Left ventricle myocardium superior (tissue), 1 donor: ENCODE results near the gene GABBR1. TPM values are rescaled to one million over a fixed set of nuclear protein-coding genes. Genes with fewer than 3 reads are reported as not detected.

Source experiments
- ATAC-seq: fragments of 200-7000 bp; cut with Tn5 transposase; one replicate; pipeline ENCODE4 v1.9.1; 2020; ENCODE audit warnings: mild to moderate bottlenecking, moderate library complexity
- DNase-seq: peaks from one replicate; pipeline ENCODE4 v3.0.0-alpha.2; 2020
- intact Hi-C: fragments of 100-400 bp; cut with micrococcal nuclease; formaldehyde crosslinking; loops from one replicate; pipeline ENCODE4 v1.11.0; 2022
- total RNA-seq: library from RNA; stranded (reverse); fragmentation: NEBNext Ultra II Directional; extraction: Animal tissue kit (Norgen Biotek cat#: 25700); gene quantifications from one replicate; pipeline ENCODE4 v1.2.1, GENCODE V29; 2021
- donor health status: DM: no; HTN: yes; CAD: no; lungs with severe emphysema.

GABBR1 gene
- total RNA-seq, 1 donor from 2014 or later: 22.6 TPM

DNA sequence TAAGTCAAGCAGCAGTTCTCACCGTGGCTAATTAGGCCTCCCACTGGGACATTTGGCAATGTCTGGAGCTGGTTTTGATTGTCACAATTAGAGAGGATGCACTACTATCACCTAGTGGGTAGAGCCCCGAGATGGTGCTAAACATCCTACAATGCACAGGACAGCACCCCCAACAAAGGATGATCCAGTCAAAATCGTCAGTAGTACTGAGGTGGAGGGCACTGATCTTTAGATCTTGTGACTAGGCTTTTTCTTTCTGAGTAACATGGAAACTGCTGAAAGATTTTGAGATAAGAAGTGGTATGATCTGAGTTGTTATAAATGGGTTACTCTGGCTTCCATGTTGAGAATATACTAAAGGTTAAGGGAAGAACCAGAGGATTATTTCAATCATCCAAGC lies 85.4 kb downstream of the GABBR1 start:
- intact Hi-C loops: no loop called here
- ATAC-seq: no peak

DNA sequence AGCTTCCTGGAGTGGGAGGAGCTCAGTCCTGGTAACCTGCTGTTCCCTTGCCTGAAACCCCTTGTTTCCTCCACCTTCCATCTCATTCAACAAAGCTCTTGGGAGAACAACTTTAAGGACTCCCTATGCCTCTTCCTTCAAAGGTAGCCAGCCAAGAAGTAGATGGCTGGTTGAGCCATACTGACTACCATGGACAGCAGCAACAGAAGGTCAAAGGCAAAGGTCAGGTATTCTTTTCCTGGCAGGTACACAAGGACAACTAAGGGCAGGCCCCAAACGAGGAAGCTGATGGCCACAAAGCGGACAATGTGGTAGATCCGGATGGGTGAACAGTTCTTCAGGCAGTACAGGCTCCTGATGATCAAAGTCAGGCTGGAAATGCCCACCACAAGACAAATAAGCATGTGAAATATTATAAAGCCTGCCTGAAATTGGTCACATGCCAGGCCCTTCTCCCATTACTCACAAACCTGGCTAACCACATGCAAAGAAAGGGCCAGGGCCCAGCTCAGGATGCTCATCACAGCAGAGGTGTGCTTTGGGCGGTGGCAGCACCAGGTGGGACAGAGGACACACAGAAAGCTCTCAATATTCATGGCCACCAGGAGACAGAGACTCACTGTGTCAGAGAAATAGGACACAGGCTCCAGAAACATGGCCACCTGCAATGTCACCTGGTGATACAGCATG lies 95.1 kb downstream of the GABBR1 start:
- no peak for DNase-seq
- no peak for ATAC-seq
- intact Hi-C loops: no loop called here

More for the DNA sequence above, 85.4 kb downstream of the GABBR1 start:
- no peak for DNase-seq

DNA sequence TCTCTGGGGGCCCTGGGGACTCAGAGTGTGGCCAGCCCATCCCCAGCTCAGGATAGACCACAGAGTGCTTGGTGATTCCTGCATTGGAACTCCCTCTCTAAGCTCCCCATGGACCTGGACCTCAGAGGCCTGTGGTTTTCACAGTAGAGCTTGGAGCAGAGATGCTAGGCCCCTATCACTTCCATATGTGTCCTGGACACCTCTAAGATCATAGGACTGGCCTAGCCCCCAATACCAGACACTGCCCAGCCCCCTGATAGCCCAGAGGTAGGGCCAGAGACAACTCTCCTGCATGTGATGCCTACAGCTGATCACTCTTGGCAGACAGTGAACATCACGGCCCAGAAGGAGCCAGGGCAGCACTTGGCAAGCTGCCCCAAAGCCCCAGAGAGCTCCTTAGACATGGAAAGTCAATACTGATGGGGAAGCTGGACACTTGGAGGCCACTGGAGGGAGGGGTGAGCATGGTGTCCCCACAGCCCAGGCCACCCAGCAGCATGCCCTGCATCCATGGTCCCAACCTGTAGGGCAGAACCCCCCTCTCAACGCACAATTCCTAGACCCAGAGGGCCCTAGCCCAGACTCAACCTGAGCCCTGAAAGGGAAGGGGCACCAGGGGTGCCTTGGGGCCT lies 100.5 kb downstream of the GABBR1 start:
- intact Hi-C loops: no loop called here
- DNase-seq: no peak
- no peak for ATAC-seq

DNA sequence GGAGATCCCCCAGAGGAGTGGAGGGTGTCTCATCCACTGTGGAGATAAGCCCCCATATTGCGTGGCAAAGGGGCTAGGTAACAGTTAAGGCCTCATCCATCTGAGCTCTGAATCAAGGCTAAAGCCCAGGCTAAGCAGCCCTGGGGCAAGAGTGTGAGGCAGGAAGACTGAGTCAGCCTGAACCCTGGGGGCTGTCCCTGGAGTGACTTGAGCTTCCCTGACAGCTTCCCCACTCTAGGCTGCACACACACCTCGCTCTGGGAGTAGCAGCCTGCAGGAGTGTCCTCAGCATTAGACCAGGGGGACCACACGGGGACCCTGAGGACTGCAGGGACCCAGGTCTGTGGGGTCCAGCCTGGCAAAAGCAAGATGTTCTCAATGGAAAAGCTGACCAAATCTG lies 101.3 kb downstream of the GABBR1 start:
- DNase-seq: no peak
- intact Hi-C loops: no loop called here

DNA sequence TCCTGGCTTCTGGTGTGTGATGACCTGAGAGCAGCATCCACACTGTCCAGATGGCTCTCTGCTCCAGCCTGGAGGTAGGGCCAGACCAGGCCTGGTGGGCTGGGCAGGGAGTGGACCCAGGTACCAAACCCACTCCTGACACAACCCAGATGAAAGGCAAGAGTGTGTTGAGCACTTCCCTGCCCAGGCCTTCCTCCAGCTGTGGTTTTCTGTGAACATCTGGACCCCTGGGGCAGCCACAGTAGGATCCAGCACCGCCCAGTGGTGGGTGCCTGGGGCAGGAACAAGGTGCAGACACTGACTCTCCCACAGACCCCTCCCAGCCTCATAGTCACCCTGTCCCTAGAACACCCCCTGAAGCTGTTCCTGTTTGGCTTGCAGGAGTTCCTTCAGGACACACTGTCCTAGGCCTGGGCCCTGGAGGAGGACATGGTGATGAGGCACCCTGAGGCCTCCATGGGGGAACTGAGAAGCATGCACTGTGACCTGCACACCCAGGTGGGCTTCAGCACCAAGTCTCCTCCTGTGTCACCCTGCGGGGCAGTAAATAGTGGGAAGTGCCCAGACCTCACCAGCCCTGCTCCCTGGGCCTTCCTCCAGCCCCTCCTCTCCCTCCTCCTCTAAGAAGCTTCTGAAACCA lies 102.2 kb downstream of the GABBR1 start:
- DNase-seq: no peak
- intact Hi-C loops: no loop called here
- no peak for ATAC-seq

More for the DNA sequence above, 101.3 kb downstream of the GABBR1 start:
- no peak for ATAC-seq

DNA sequence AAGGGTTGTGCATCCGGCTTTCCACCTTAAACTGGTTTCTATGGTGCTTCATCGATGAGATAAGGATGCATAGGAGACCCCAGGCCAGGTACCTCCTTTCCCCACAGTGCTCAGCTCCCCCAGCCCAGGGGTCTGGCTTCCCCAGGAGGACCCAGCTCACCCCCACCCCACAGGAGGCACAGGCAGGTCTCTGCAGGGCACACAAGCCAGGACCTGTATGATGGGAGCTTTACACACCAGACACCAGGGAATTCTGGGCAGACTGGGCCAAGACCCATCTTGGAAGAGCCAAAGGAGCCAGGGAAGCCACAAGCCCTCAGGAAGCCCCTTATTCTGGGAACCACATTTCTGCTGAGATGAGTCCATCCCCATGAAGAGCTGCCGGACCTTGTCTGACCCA lies 103.0 kb downstream of the GABBR1 start:
- DNase-seq (no peak), ATAC-seq (no peak)
- intact Hi-C loops: no loop called here

DNA sequence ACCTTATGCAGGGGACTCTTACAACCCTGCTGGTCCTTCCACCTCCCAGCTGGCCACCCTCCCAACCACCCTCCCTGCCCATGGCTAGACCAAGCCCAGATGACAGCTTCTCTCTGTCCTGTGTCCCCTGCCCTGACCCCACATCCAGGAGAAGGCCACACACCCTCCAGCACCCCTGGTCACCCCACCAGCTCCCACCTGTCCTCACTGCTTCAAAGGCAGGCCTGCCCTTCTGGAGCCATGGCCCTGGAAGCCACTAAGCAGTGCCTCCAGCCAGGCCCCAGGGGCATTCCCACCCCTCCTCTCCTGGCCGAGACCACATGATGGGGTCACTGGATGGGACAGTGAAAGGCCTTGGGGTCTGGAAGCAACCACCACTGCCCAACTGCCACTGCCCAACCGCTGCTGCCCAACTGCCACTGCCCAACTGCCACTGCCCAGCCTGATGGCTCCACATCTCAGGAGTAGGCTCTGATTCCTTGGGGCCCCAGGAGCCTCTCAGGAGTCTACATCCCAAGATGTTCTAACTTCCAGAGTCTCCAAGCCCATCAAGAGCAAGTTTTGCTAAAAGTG lies 103.9 kb downstream of the GABBR1 start:
- ATAC-seq (no peak), DNase-seq (no peak)
- intact Hi-C loops: no loop called here

DNA sequence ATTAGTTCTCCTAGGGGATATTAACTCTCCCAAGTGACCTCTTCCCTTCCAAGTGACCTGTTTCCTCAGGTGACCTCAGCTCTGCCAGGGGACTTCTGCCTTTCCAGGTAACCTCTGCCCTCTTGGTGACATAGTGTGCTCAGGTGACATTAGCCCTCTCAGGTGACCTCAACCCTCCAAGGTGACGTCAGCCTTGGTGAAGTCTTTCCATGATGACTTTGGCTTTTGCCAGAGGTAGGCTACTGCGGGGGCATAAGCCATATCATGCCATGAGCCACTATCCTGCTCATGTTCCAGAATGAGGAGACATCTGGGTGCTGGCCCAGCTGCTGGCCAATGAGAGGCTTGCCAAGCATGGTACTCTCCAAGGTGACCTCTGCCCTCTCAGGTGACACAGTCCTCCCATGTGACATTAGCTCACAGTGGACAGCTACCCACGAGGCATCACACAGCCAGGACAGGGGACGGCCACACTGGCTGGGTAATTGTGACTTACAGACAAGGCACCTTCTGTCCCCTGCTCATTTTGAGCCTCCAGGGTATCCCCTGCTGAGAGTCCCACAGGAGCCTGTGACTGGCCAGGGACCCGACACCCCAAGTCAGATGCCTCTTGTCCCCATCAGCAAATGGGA lies 104.6 kb downstream of the GABBR1 start:
- DNase-seq: no peak
- intact Hi-C loops: no loop called here
- ATAC-seq: no peak

DNA sequence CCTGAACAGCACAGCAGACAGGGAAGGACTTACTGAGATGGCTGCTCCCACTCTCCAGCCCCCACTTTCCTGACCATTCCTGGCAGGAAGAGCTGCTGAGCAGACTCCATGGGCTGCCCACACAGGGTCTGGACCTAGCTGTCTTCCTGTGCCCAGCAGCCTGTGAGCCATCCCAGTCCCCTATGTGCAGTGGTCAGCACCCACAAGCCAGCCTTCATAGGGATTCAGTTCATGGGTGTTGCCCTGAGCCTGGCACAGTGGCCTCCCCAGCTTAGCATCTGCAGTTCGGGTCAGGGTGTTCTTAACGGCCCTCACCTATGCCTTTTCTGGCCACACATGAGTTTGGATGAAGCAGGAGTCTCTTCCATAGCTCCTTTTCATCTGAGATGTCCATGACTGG lies 105.4 kb downstream of the GABBR1 start:
- intact Hi-C loops: no loop called here
- ATAC-seq: no peak

DNA sequence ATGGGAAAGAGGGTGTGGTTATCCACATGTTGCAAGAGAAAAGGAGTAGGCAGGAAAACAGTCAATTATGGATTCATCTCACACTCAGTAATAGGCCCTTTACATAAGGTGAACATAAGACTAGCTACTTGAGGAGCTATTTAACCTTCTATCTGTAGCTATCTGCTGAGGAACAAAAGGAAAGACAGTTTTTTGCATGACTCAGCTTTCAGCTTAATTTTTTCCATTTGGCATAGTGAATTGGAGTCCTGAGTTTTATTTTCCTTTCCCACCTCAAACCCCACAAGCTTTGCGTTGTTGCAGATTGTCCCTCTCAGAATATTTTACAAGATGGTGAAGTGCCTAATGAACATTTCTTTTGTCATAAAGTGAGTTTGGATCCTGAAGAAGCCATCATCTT lies 105.9 kb downstream of the GABBR1 start:
- ATAC-seq (no peak), DNase-seq (no peak)
- intact Hi-C loops: no loop called here

More for the DNA sequence above, 105.4 kb downstream of the GABBR1 start:
- DNase-seq: no peak

DNA sequence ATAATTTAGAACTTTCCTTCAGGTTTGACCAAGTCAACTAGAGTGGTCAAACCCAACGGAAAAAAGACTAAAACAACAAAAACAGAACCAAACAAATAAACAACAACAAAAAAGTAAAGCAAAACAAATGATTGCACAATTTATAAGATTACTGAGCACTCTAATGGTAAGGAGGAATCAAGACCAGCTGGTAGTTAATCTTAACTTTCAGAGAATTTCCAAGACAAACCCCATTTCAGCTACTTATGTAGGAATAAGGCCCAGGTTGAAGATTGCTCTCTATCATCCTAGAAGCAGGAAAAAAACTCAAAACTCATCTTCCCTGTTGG lies 107.7 kb downstream of the GABBR1 start:
- intact Hi-C loops: no loop called here
- no peak for DNase-seq
- no peak for ATAC-seq

DNA sequence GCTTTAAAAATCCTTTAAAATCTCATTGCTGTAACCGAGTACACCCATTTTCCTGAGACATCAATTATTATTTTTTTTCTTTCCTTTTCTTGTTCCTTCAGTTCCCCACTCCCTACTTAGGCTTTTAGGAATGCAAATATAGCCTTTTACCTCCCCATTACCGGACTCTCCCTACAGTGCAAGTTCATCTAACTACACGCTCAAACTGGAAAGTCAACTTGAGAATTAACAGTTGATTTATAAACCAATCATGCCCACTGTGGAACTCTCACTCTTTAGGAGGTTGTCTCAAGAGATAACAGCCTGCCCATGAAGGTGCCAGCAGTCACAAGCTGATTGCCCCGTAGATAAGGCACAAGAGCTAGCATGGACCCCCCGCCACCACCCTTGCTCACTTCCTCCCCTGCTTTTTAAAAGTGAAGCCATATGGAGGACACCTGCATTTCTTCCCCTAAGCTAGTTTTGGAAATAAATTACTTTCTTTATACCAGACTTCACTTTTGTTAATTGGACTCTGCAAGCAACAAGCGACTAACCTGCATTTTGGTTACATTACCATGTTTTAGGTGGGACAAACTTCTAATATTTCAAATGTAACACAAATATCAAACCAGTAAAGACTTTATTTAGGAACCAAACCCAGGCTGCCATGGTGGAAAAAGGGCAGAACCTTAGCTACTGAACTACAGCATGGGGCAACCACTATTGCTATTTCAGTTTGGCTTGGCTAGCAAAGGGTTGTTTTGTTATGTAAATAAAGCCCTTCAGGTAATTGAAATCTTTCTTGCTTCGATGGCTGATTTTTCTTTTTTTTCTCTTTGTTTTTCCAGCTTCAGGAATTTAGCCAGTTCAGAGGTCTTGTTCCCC lies 108.3 kb downstream of the GABBR1 start:
- no peak for DNase-seq
- intact Hi-C loops: no loop called here
- no peak for ATAC-seq

DNA sequence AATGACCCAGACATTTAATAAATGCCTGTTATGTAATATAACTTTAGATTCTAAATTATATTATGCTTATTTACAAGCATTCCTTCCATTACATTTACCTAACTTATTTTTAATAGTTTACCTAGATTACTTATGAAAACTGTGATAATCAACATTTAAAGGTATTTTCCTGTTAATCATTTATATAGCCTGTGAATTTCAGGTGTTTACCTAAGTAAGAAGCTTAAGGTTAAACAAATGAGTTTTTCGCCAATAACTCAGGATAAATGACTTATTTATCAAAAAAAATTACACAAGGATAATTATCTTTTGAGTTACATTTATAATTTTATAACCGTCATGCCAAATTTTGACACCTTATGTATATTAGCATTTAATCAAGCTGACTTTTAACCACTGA lies 108.9 kb downstream of the GABBR1 start:
- no peak for DNase-seq
- ATAC-seq: no peak
- intact Hi-C loops: no loop called here

DNA sequence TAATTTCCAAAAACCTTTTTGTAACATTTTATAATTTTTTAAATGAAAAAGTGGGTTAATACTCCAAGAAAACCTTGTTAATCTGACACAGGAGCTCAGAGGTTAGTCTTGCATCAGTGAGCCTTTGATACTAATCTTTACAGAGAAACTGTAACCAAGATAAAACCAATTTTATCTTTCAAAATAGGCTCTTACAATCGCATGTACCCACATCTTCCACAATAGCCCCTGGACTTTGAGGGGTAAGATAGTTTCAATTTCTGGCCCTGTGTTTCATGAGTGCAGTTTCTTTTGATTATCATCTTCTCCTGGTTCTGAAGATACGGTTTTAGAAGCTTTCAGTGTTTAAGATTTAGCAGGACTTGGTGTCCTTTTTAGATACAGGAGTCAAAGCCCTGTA lies 110.8 kb downstream of the GABBR1 start:
- no peak for ATAC-seq
- DNase-seq: no peak
- intact Hi-C loops: no loop called here

DNA sequence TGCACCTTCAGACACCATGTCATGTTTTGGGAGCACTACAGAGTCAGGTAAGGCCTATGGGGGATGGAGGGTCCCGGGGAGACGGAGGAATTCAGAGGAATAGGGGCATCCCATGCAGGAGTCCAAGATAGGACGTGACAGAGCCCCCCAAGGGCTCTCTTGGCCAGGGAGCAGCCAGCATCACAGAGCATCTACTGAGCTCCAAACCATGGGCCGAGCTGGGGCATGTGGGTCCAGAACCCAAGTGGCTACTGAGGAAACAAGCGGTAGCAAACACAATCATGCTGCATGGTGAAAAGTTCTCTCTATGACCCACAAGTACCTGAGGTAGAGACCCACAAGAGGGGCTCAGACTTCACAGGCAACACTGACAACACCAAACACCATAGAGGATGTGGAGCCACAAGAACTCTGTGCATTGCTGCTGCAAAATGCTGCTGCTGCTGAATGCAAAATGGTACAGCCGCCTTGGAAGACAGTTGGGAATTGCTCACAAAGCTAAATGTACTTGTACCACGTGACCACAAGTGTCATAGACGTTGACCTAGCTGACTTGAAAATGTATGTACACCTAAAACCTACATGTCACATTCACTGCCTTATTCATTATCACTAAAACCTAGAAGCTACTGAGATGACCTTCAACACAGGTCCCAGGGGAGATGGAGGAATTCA lies 111.8 kb downstream of the GABBR1 start:
- ATAC-seq (no peak), DNase-seq (no peak)
- intact Hi-C loops: no loop called here

DNA sequence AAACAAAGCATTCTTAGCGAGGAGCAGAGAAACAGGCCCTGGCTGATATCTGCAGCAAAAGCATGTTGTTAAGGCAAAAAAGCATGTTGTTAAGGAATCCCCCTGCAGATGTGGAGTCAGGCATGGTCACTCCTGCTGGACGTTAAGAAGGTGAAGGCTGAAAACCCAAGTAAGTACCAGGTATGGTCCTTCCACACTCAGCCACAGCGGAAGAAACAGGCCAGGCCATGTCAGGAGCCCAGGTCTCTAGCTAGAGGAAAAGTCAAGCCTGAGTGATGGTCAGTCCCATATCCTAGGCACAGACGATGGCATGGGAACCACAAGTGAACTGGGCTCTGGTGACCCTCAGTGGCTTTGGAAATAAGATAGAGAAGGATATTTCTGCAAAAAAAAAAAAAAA lies 112.8 kb downstream of the GABBR1 start:
- intact Hi-C loops: no loop called here
- DNase-seq: no peak
- ATAC-seq: no peak

DNA sequence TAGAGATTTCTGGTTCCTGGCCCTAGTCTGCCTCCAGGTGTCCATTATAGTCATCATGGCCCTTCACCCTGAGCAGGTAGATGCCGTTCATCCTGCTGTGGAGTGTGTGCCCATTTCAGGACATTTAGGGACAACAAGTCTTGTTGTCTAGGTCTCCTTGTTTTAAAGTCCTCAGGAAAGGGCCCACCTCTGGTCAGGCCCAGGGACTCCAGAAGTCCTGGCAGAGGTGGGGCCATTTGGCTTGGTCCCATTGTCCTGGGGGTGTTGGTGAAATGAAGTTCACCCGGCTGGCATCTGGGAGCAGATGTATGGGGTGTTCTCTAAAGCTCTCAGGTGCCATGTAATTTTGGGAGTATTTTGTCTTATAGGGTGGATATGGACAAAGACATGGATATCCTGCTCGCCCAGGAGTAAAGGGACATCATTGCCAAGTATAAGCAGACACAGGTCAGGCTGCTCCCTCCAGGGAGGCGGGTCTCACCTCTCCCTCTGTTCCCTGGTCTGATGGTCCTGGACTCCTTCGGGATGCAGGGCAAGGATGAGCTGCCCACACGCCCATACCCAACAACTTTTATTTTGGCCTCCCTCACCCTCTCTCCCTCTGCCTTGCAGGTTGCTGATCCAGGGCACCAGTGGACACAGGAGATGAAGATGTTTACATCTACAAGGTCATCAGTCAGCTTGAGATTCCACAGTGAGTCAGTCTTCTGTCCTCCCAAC lies 113.5 kb downstream of the GABBR1 start:
- no peak for ATAC-seq
- intact Hi-C loops: no loop called here

More for the DNA sequence above, 113.5 kb downstream of the GABBR1 start:
- no peak for DNase-seq
